Kidney tubule cell (primary cell): ENCODE results near the gene NAALADL2.
"Not testable (repeated sequence)": the region's sequence is repeated elsewhere in the genome, so short reads cannot be mapped to it uniquely, and the experiment has no call there.

Experiments used
- DNase-seq: peaks from one replicate; pipeline ENCODE4 v3.0.0-alpha.2; 2018; ENCODE audit warnings: low spot score

NAALADL2 gene

DNA sequence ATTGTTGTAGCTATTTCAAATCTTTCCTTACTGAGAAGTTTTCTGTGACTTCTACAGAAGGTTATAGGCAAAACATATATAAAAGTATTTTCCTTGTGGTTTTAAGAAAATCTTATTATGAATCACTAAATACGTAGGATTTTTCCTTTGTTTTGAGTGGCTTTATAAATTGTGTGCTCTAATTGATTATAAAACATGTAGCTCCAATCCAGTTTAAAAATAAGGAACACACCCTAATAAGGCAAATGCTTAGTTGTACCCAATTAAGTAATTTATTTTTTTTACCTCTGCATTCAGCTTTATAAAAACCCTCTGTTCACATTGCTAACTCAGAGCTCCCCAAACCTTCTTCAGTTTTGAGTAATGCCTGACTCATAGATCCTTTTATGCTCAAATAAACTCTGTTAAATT lies 408.0 kb downstream of the NAALADL2 start:
- no peak for DNase-seq

DNA sequence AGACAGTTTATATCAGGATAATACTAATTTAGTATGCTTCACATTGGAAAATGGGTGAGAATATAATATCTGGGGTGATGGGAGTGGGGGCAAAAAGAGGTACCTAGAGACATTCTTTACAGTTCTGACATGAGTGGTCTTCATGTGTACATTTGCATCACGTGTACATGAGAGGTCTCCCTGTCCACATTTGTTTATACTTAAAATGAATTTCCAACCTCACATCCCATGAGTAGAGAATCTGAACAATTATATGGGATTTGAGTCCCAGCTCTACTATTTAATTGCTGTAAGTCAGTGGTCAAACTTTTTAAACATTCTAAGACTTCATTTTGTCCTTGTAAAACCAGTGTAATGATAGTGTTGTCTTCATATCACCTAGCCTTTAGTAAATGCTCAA lies 408.4 kb downstream of the NAALADL2 start:
- no peak for DNase-seq

DNA sequence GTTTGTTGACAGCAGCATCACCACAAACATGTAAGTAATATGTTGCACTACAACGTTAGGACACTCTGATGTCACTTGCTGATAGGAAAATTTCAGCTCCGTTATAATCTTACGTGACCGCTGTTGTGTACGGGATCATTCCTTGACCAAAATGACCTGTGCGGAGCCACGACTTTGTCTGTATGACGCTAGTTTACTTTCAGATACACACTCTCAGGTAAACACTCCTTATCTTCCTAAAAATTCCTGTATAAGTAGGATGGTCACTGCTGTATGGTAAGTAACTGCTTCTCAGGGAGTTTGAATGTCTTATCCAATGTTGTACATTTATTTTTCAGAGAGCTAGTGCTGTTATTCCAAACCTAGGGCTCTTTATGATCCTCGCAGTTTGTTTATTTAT lies 410.3 kb downstream of the NAALADL2 start:
- no peak for DNase-seq

DNA sequence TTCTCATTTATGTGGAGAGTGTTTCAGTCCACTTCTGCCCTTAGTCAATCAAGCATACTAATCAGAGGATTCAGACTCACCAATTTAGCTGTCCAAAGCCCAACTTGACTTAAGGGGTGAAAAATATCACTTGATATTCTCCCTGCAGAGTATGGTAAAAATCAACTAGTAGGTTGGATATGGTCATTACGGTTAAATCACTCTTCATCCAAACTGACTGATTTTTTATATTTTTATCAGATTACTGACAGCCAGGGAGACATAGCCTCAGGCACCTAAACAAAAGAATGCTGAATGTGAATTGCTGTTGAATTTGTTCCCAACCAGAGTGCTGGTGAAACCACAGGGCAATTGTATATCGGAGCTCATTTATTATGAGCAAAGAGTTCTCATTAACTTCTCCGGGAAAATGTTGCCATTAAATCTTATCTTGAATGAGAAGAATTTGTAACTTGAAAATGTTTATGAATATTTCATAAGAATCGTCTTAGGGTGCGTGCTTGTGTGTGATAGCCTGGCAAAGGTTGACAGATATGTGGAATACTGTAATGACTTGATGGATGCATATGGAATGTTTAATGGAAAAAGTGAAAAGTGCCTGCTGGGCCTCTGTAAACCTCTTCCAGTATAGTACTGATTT lies 411.2 kb downstream of the NAALADL2 start:
- no peak for DNase-seq

DNA sequence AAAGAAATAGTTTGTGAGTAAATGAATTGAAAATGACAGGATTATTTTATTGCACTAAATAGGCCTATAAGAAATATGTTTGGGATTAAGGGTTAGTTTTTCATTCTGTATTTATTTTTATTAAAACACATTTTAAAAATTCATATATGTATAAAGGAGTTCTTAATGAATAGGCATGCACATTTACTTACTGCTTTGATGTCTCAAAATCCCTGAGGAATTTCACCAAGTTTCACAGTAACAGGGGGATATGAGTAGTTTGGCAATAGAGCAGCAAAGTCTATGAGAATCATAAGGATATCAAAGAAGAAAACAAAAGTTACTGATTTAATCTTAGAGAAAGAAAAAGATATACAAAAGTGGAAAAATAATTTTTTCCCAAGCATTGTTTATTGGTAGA lies 411.7 kb downstream of the NAALADL2 start:
- DNase-seq = no peak

DNA sequence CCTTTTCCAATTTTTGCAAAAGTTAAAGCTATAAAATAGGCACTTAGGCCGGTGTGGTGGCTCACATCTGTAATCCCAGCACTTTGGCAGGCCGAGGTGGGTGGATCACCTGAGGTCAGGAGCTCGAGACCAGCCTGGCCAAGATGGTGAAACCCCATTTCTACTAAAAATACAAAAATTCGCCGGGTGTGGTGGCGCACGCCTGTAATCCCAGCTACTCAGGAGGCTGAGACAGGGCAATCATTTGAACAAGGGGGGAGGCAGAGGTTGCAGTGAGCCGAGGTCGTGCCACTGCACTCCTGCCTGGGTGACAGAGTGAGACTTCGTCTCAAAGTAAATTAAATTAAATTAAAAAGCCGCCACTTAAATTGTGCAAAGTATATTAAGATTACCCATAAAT lies 412.3 kb downstream of the NAALADL2 start:
- DNase-seq = not testable (repeated sequence)

DNA sequence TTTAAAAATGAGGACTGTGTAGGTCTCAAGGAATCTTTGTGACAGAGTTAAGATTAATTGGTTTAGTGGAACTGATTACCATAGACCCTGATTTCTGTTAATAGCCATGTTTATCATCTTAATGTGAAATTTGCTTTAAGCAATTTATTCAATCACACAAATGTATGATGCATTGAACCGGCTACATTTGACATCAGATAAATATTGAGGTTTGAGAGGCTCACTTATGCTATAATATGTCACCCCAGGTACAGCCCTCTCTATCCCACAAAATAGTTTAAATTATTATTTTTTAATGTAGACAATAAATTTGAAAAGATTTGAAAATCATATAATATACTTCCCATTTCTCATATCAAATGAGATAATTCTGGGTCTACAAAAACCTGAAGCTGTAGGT lies 413.3 kb downstream of the NAALADL2 start:
- no peak for DNase-seq

DNA sequence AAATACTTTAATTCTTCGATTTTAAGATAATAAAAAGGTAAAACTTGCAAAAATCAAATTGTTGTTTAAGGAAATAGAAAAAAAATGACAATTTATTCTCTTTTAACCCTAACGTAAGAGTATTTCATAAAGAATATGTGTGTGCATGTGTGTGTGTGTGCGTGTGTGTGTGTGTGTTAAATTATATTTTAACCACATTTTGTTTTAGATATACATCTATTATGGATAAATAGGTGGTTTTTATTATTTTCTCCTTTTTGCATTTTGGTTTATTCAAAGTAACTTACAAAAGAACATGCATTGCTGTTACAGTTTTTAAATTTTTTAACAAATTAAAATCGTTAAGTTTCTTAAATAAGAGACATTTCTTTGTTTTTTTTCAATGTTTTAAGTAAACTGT lies 414.4 kb downstream of the NAALADL2 start:
- DNase-seq = no peak

DNA sequence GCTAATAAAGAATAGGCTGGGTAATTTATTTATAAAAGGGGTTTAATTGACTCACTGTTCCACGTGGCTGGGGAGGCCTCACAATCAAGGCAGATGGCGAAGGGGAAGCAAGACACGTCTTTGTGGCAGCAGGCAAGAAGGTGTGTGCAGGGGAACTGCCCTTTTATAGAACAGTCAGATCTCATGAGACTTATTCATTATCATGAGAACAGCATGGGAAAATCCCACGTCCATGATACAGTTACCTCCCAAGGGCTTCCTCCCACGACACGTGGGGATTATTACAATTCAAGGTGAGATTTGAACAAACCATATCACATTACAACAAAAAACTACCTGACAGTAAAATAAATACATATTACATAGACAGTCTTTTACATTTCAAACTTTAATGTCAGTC lies 414.9 kb downstream of the NAALADL2 start:
- no peak for DNase-seq

DNA sequence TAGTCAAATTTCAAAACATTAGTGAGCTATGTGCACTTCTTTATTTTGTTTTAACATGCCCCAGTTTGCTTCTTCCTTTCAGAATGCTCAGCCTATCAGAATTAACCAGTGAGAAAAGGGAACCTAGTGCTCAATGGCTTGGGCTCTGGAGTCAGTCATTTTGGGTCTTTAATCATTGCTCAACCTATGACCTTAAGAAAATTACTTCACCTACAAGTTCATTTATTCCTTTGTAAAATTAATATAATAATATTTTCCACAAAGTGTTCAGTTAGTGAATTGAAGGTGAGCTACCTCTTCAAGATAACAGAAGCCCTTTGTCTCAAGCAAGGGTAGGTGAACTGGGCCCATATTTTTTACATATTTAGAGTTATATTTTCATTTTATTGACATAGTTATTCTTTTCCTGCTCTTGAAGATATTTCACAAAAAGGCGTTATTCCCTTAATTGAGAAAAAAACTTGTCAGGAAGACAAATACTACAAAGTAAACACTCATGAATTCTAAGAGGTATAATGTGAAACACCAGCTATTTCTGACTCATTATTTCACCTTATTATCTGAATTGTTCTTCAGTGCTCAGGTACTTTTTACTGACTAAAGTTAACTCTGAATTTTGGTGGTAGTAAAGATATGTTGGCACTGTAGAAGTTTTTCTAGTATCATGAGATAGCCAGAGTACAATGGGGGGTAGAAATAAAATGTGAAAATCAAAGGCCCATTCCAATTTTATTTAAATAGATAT lies 415.5 kb downstream of the NAALADL2 start:
- no peak for DNase-seq

DNA sequence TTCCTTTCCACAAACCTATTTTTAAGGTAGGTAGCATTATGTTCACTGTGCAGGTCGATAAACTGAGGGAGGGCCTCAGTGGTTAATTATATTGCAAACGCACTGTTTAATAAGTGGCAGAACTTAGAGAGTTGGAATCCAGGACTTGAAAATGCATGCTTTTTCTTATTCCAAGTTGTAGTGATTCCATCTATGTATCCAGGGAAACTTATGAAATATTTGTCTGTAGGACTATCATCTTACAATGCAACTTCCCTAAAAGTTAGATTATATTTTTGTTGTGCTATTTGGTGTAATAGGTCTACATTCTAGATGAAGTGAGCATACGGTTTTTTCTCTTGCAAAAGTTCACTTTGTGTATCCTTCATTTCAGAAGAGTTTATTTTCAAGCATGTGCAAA lies 419.5 kb downstream of the NAALADL2 start:
- no peak for DNase-seq

DNA sequence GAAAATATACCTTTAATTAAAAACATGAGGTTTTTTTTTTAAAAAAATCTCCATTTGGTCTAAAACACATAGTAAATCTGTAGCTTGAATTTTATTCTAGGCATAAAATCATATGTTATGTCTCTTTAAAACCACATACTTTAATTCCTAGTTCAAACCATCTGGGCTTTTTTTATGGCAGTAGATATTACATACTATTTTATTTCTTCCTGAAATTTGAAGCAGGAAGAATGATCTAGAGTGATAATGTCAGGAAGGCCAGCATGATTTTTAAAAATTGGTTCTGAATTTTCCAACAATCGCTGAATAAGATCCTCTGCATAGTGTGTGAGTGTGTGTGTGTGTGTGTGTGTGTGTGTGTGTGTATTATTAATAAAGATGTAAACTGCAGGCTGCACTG lies 420.3 kb downstream of the NAALADL2 start:
- DNase-seq = no peak

DNA sequence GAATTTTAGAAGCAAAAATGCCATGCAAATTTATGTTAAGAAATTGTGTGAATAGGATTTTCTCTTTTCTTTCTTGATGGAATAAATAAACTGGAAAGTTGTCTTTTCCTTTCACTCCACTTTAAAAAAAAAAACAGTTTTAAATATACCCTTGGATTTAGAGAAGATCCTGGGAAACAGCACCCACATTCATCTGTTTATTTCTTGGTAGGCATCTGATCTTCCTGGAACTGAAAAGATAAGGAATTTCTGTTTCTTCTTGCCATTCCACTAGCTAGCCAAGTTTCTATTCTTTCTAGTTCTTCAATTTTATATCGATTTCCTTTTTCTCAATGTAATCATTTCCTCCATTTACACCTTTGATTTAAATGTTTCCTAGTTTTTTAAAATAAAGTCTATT lies 420.8 kb downstream of the NAALADL2 start:
- DNase-seq = no peak

DNA sequence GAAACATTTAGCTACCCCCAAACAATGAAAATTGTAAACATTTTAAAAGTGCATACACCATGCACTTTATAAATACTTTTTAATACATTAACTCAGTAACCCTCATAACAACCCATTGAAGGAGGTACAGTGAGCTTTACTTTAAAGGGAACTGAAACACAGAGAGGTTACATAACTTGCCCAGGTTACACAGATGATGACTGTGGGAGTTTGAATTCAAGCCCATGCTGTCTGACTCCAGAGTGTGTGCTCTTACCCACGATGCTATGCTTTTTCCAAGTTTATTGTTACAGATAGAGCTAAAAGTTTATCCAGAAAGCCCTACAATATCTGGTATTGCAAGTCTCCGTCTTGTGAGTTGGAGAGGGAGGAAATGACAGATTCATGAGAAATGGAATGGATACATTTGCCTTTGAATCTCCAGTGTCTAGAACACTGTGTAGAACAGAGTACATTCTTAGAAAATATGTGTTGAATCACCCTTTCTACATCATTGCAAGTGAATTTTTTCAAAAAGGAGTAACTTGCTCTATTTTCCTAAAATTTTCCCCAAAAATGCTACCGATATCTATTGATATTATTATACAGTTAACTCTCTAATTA lies 428.3 kb downstream of the NAALADL2 start:
- no peak for DNase-seq

DNA sequence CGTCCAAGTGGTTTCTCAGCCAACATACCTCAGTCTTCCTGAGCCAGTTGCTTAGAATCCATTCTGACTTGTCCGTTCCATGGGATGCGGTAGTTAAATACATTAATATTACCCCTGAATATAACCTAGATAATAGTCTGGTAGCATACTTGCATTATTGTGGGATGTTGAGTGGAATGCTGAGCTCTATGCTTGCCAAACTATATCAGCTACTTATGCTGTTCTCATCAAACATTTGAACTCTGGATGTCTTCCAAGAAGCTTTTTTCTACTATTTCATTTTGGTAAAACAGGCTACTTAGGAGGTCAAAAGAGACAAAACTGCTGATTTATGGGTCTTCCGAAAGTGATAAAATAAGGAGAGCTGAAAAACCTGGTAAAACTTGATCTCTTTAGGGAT lies 429.5 kb downstream of the NAALADL2 start:
- no peak for DNase-seq

DNA sequence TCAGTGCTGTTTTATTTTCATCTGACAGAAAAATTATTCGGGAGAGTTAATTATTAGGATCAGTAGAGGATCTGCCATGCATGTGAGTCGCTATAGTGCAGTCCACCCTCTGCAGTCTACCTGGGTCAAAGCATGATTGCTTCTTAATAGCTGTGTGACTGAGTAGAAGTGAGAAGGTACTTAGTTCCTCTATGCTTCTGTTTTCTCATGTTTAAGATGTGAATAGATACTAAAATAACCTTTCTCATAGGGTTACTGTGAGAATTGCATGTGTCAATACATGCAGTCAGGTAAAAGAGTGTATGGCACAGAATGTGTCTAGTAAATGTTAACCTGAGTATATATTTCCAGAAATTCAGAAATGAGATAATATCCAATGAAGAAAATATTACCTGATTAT lies 435.7 kb downstream of the NAALADL2 start:
- no peak for DNase-seq

DNA sequence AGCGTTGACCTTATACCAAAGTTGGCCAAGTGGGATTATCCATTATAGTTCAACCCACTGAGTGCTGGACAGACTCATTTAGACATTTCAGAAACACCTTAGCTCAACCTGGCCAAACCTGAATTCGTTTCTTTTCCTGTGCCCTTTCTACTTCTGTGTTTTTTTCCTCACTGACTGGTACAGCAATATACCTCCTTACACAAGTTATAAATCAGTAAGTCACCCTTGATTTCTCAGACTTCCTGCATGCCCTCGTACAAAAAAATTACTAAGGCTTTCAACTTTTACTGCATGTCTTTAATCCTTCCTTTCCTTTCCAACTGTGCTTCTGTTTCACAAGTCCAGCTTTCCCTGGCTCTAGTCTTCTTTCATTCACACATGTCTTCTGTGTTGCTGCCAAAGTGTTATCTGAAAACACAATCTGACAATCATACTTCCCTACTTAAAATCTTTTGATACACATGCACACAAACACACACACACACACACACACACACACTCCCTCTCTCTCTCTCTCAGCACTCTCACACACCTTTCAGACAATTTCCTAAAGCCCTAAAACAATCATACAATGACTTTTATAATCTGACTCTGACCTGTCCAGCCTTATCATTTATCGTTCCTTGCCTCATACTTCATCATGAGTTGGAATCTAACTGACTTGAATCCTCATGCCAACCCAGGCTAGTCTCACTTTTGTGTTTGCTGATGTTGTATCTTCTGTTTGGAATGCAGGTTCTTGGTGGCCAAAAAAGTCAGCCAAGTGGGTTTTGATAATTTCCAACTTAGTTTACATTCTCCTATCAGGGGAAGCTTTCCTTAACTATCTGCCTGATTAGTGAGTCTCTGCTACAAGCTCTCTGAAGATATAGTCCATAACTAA lies 436.4 kb downstream of the NAALADL2 start:
- no peak for DNase-seq

DNA sequence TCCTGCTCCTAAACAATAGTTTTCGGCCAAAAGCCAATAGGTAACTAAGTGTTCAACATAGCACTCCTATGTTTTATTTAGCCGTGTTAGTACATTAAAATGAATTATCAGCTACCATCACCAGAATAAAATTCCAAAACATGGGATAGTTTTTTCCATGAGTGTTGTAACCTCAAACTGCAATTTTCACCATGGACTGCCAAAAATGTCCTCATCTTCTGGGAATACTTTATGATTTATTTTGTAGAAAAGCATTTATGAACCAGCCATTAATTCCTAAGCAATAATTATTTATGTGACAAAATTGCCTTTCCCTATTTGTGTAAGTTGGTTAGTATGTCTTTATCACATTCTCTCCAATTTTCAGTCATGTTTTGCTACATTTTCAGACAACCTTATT lies 438.1 kb downstream of the NAALADL2 start:
- no peak for DNase-seq

DNA sequence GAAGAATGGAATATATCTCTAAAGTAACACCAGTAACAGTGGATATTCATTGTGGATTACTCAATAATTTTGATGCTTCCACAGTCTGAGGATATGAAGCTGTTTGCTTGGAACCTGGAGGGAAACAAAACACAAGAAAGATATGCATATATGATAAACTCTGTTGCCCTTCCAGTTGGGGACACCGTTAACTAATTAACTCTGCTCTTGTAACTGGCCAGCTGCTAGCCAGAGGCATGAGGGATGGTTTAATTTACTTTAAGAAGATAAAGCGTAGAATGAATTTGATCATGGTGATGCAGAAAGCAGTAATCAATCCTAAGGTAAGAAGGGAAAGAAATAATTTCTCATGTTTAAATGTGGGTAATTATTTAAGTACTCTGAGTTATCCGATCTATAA lies 442.6 kb downstream of the NAALADL2 start:
- DNase-seq = no peak

DNA sequence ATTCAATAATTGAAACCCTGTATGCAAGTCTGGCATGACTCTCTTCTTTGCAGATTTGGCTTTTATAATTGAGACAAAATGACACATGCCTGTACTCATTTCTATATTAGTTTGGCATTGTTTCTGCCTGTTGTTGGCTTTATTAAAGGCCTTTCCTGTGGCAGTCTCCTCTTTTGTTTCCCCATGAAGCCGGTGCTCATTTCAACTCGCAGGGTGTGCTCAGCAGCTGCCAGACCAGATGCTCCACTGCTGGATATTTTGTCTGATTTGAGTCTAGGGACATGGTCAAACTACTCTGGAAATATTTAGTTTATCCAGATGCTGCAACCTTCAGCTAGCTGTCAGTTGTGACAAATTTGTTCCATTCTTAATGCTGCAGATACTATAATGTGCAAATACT lies 445.3 kb downstream of the NAALADL2 start:
- no peak for DNase-seq

DNA sequence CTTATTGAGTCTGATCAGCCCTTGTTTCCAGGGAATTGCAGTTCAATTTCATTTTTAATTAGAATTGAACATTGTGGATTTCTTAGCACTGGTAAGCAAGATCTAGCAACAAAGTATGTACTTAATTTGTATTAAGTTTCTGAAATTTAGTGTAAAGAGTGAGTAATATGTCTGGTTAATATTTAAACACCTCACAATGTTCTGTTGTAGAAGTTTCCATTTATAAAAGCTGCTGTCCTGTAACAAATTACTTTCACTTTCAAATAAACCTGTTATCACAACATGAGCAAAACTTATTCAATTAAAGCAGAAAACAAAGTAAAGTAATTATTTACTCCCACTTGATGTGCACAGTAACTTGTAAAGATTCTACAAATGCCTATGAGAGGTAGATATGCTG lies 448.5 kb downstream of the NAALADL2 start:
- DNase-seq = peak; percentile 66

DNA sequence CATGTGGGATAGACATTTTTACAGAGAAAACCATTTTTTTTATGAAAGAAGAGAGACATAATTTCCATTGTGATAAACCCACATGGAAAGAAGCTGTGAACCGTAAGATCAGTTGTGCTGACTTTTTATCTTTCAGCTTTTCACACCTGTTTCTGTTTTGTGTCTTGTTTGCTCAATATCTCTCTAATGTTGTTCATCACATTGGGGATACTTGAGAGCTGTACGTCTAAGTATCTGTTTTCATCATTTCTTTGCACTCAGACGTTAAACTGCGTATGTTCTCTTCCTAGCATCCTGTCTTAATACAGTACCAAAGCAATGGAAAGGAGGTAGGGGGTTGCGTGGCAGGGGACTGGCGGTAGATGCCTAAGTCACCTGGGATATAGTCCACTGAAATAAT lies 449.0 kb downstream of the NAALADL2 start:
- DNase-seq = no peak

DNA sequence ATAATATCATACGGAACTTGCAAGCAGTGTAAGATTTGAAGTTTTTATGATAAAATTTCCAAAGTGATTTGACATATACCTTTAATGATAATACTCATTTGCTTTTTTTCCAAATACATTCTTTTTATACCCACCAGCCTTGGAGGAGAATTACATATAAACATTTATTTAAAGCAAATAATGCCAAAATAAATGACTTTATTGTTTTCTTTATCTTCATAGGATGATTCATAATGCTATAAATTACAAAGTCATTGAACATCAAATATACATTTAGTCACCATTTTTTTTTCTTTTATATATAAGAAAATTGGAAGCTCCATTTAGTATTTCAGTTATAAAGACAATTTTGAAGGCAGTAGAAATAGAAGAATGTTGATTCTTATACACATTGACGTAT lies 450.9 kb downstream of the NAALADL2 start:
- no peak for DNase-seq
